Measurements from ENCODE around the gene POLDIP2. TPM values are rescaled to one million over a fixed set of nuclear protein-coding genes. Genes with fewer than 3 reads are reported as not detected.

The POLDIP2 gene
- total RNA-seq, 4 donors from 2014 or later, result 66.8 to 102 (median 90.9) TPM

GRCh38 chr17:28398280-28398981 lies 41.1 kb upstream of the POLDIP2 start:
- Histone ChIP-seq H3K4me1 (no peaks in the 10 kb centered on the region), H3K27ac (peak overlapping the region in 1 of 4 donors; percentile 10), H3K4me3 (no peak overlapping the region), H3K36me3 (peaks cover 0 to 84% (median 11%) of the 10 kb centered on the region in 3 donors), H3K27me3 (no peaks in the 10 kb centered on the region), H3K9me3 (no peaks in the 10 kb centered on the region)
- DNase-seq, result no peak
- 43 to 67% methylated on average over 2 to 6 of the region's 6 CpGs for WGBS, 2 donors
- TF ChIP-seq CTCF (IDR thresholded peaks at IDR 0.05) (no peak), POLR2A (IDR thresholded peaks at IDR 0.05) (no peak)
- intact Hi-C loops (cut with DNase I), result no loop called here

GRCh38 chr17:28397687-28398279 lies 40.5 kb upstream of the POLDIP2 start:
- intact Hi-C loops (cut with DNase I), result no loop called here
- no peak for DNase-seq
- Histone ChIP-seq H3K27me3 (no peaks in the 10 kb centered on the region), H3K27ac (peak overlapping the region in 1 of 4 donors; percentile 10), H3K4me1 (no peaks in the 10 kb centered on the region), H3K36me3 (peaks cover 0 to 88% (median 11%) of the 10 kb centered on the region in 3 donors), H3K9me3 (no peaks in the 10 kb centered on the region), H3K4me3 (no peak overlapping the region)
- TF ChIP-seq CTCF (IDR thresholded peaks at IDR 0.05) (no peak), POLR2A (IDR thresholded peaks at IDR 0.05) (no peak)
- WGBS, 2 donors, result 77 to 80% methylated on average over 7 of the region's 7 CpGs

- no peak overlapping the region for H3K27ac ChIP-seq
- no peaks in the 10 kb centered on the region for H3K27me3 ChIP-seq
- H3K4me1 ChIP-seq, result no peaks in the 10 kb centered on the region
- intact Hi-C loops (cut with DNase I), result no loop called here
- no peak for TF ChIP-seq CTCF (IDR thresholded peaks at IDR 0.05)
- no peak overlapping the region for H3K4me3 ChIP-seq
- H3K9me3 ChIP-seq, result no peaks in the 10 kb centered on the region
- peaks cover 0 to 88% (median 11%) of the 10 kb centered on the region in 3 donors for H3K36me3 ChIP-seq
- WGBS, 2 donors, result 89 to 97% methylated on average over 1 to 3 of the region's 3 CpGs
- DNase-seq, result no peak
These were observed 39.9 kb upstream of the POLDIP2 start for GRCh38 chr17:28397275-28397674.

GRCh38 chr17:28396635-28397239 lies 39.4 kb upstream of the POLDIP2 start:
- TF ChIP-seq POLR2A (IDR thresholded peaks at IDR 0.05) (no peak), CTCF (IDR thresholded peaks at IDR 0.05) (no peak)
- DNase-seq, result no peak
- peaks cover 0 to 92% (median 11%) of the 10 kb centered on the region in 3 donors for H3K36me3 ChIP-seq
- 53 to 100% methylated on average over 1 to 3 of the region's 6 CpGs for WGBS, 2 donors
- no peaks in the 10 kb centered on the region for H3K4me1 ChIP-seq
- intact Hi-C loops (cut with DNase I), result no loop called here
- H3K9me3 ChIP-seq, result no peaks in the 10 kb centered on the region
- no peak overlapping the region for H3K4me3 ChIP-seq
- H3K27ac ChIP-seq, result no peak overlapping the region
- no peaks in the 10 kb centered on the region for H3K27me3 ChIP-seq

- no peak for TF ChIP-seq POLR2A (IDR thresholded peaks at IDR 0.05)
- no peak for TF ChIP-seq CTCF (IDR thresholded peaks at IDR 0.05)
- H3K27me3 ChIP-seq, result no peaks in the 10 kb centered on the region
- 77% methylated on average over 4 of the region's 6 CpGs; no CpG with 5 or more reads in 1 of the 2 donors for WGBS, 2 donors
- H3K36me3 ChIP-seq, result peaks cover 0 to 94% (median 11%) of the 10 kb centered on the region in 3 donors
- H3K4me3 ChIP-seq, result no peak overlapping the region
- intact Hi-C loops (cut with DNase I), result no loop called here
- H3K27ac ChIP-seq, result no peak overlapping the region
- H3K9me3 ChIP-seq, result no peaks in the 10 kb centered on the region
- H3K4me1 ChIP-seq, result no peaks in the 10 kb centered on the region
- no peak for DNase-seq
These were observed 38.6 kb upstream of the POLDIP2 start for GRCh38 chr17:28395968-28396367.
